ENCODE data around the gene PAPLN.

The PAPLN gene

GRCh38 chr14:73230051-73230450, 7.3 kb upstream of the PAPLN start:
- no peak for DNase-seq (ENCODE audit: low read depth in 2 of 2)

GRCh38 chr14:73231981-73232851, 5.1 kb upstream of the PAPLN start:
- DNase-seq (ENCODE audit: low read depth in 2 of 2) = no peak

- DNase-seq (ENCODE audit: low read depth in 2 of 2) = no peak
Measured at GRCh38 chr14:73232984-73233383, 4.3 kb upstream of the PAPLN start.

GRCh38 chr14:73233564-73233963, 3.7 kb upstream of the PAPLN start:
- no peak for DNase-seq (ENCODE audit: low read depth in 2 of 2)

GRCh38 chr14:73234029-73234428, 3.3 kb upstream of the PAPLN start:
- DNase-seq (ENCODE audit: low read depth in 2 of 2) = no peak

- no peak for DNase-seq (ENCODE audit: low read depth in 2 of 2)
Measured at GRCh38 chr14:73234586-73235394, 2.5 kb upstream of the PAPLN start.

GRCh38 chr14:73235531-73236155, 1.7 kb upstream of the PAPLN start:
- DNase-seq (ENCODE audit: low read depth in 2 of 2) = no peak

GRCh38 chr14:73236157-73236556, 1.1 kb upstream of the PAPLN start:
- no peak for DNase-seq (ENCODE audit: low read depth in 2 of 2)

- DNase-seq (ENCODE audit: low read depth in 2 of 2) = no peak
Measured at GRCh38 chr14:73236752-73237218, 521 bp upstream of the PAPLN start.

- no peak for DNase-seq (ENCODE audit: low read depth in 2 of 2)
Measured at GRCh38 chr14:73237786-73238423, 599 bp downstream of the PAPLN start.

- DNase-seq (ENCODE audit: low read depth in 2 of 2) = peak; percentile 48 to 49
Measured at GRCh38 chr14:73238424-73238852, 1.1 kb downstream of the PAPLN start.

- no peak for DNase-seq (ENCODE audit: low read depth in 2 of 2)
Measured at GRCh38 chr14:73238941-73239340, 1.6 kb downstream of the PAPLN start.

- no peak for DNase-seq (ENCODE audit: low read depth in 2 of 2)
Measured at GRCh38 chr14:73239393-73240241, 2.3 kb downstream of the PAPLN start.

GRCh38 chr14:73240816-73241480, 3.6 kb downstream of the PAPLN start:
- no peak for DNase-seq (ENCODE audit: low read depth in 2 of 2)

- DNase-seq (ENCODE audit: low read depth in 2 of 2) = no peak
Measured at GRCh38 chr14:73241481-73242165, 4.3 kb downstream of the PAPLN start.

- DNase-seq (ENCODE audit: low read depth in 2 of 2) = no peak
Measured at GRCh38 chr14:73242357-73242901, 5.1 kb downstream of the PAPLN start.

GRCh38 chr14:73243341-73243740, 6.0 kb downstream of the PAPLN start:
- DNase-seq (ENCODE audit: low read depth in 2 of 2) = no peak

GRCh38 chr14:73243748-73244147, 6.4 kb downstream of the PAPLN start:
- no peak for DNase-seq (ENCODE audit: low read depth in 2 of 2)

- DNase-seq (ENCODE audit: low read depth in 2 of 2) = no peak
Measured at GRCh38 chr14:73244541-73245290, 7.4 kb downstream of the PAPLN start.

Data from fibroblast of skin of left biceps (primary cell).